Measurements from ENCODE around the gene HSF5.

GRCh38 chr17:58436805-58437239, 51.4 kb downstream of the HSF5 start:
- TF ChIP-seq EZH2 (IDR thresholded peaks at IDR 0.05; ENCODE audit: low read length, unreplicated experiment) (no peak), CTCF (conservative IDR thresholded peaks at IDR 0.05; ENCODE audit: low read depth, low read length) (no peak)
